AG04450 (cell line): Measurements from ENCODE around the gene BRD9. TPM values are rescaled to one million over a fixed set of nuclear protein-coding genes. Genes with fewer than 3 reads are reported as not detected.

Experiments
- CTCF ChIA-PET: fragments of 300-600, 350-600 bp; formaldehyde crosslinking; extraction: SDS; loops from one replicate; lab custom pipeline; 2022; ENCODE audit warnings: antibody characterized with exemption, inconsistent platforms; lab: Charles Lee
- POLR2A ChIA-PET: fragments of 350-600 bp; formaldehyde crosslinking; extraction: SDS; loops from one replicate; lab custom pipeline; 2021; ENCODE audit warnings: antibody characterized with exemption, inconsistent platforms; lab: Yijun Ruan, JAX
- DNase-seq: peaks from one replicate; pipeline ENCODE4 v3.0.0-alpha.2; 2011; ENCODE audit warnings: low read depth, low spot score
- H3K27ac ChIP-seq: one replicate; pipeline ENCODE4 v1.5.1; 2012; ENCODE audit warnings: low read depth, low read length, control low read depth
- H3K27me3 ChIP-seq: one replicate; pipeline ENCODE4 v1.6.0; 2012; ENCODE audit warnings: low read length; ENCODE audit not compliant: control insufficient read depth, insufficient read depth
- H3K4me3 ChIP-seq: 2 replicates; pipeline ENCODE4 v1.5.1; 2011; ENCODE audit warnings: mild to moderate bottlenecking, low read depth, low read length, control low read depth
- H3K9me3 ChIP-seq: 2 replicates; pipeline ENCODE4 v1.5.1; 2012; ENCODE audit warnings: low read length; ENCODE audit not compliant: control insufficient read depth, insufficient read depth
- CTCF ChIP-seq: IDR thresholded peaks from 2 replicates; pipeline ENCODE4 v1.5.1; 2011; ENCODE audit warnings: low read depth, low read length, control low read depth, inconsistent platforms
- polyA plus RNA-seq: library from polyadenylated mRNA; depleted of rRNA; stranded (reverse); fragments of >200 nt; gene quantifications from 2 replicates; pipeline ENCODE4 v1.2.3, GENCODE V29; 2011

Gene BRD9
- polyA plus RNA-seq, 1 experiment, result 10.6 TPM

GRCh38 chr5:911601-912000 is 19.0 kb upstream of the BRD9 start:
- no peak for TF ChIP-seq CTCF
- Histone ChIP-seq H3K27me3 (no peaks in the 10 kb centered on the region), H3K9me3 (peaks cover 4% of the 10 kb centered on the region; the same call in 1 of the 2 replicates), H3K27ac (no peak overlapping the region), H3K4me3 (no peak overlapping the region)
- ChIA-PET CTCF (interaction anchor here (0.7 to 2.3 kb wide), 2 partner anchors 9 to 10 kb away, joined by 4 to 12 read pairs; no protein-coding TSS in a partner anchor), POLR2A (no interaction called here)
- no peak for DNase-seq

DNA sequence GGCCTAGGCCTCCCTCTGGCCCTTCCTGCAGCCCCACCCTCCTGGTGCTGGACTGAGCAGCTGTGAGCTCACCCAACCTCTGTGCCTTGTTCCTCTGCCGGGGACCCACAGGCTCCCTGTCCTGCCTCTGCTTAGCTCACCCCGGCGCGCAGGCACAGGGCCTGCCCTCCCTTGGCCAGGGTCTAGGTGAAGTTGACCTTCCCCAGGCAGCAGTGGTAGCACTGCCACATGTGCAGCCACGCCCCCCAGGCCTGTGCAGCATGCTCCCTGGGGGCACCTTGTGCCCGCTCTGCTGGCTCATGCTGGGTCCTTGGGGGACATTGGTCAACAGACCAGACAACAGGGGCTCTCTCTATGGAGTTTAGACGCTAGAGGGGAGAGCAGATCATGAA is 18.2 kb upstream of the BRD9 start:
- POLR2A ChIA-PET, result no interaction called here
- H3K27ac ChIP-seq, result no peak overlapping the region
- H3K9me3 ChIP-seq, result peaks cover 4% of the 10 kb centered on the region; the same call in 1 of the 2 replicates
- TF ChIP-seq CTCF, result no peak
- CTCF ChIA-PET, result no interaction called here
- H3K4me3 ChIP-seq, result no peak overlapping the region
- DNase-seq, result no peak
- no peaks in the 10 kb centered on the region for H3K27me3 ChIP-seq

GRCh38 chr5:909994-910768 is 17.6 kb upstream of the BRD9 start:
- ChIA-PET POLR2A (no interaction called here), CTCF (no interaction called here)
- no peak for TF ChIP-seq CTCF
- H3K27me3 ChIP-seq, result no peaks in the 10 kb centered on the region
- H3K9me3 ChIP-seq, result peaks cover 4% of the 10 kb centered on the region; the same call in 1 of the 2 replicates
- no peak overlapping the region for H3K27ac ChIP-seq
- no peak overlapping the region for H3K4me3 ChIP-seq
- no peak for DNase-seq

DNA sequence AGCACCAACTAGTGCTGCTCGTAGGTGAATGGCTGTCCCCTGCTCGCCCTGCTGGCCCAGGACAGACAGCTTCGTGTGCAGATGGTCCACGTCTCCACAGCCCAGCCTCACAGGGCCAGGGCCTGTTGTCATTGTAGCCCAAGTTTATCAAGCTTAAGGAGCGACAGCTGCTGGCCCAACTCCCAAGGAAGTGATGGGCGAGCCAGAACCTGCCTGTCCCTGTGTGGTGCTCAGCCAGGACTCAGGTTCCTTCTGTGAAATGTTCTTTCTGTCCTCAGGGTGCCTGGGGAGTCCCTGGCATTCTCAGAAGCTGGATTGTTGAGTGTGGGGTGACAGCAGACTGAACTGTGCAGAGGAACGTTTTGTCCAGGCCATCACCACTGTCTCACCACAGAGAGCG is 16.5 kb upstream of the BRD9 start:
- no peak overlapping the region for H3K27ac ChIP-seq
- no peak for DNase-seq
- POLR2A ChIA-PET, result no interaction called here
- H3K9me3 ChIP-seq, result peaks cover 4% of the 10 kb centered on the region; the same call in 1 of the 2 replicates
- CTCF ChIA-PET, result no interaction called here
- no peak for TF ChIP-seq CTCF
- no peaks in the 10 kb centered on the region for H3K27me3 ChIP-seq
- H3K4me3 ChIP-seq, result no peak overlapping the region

DNA sequence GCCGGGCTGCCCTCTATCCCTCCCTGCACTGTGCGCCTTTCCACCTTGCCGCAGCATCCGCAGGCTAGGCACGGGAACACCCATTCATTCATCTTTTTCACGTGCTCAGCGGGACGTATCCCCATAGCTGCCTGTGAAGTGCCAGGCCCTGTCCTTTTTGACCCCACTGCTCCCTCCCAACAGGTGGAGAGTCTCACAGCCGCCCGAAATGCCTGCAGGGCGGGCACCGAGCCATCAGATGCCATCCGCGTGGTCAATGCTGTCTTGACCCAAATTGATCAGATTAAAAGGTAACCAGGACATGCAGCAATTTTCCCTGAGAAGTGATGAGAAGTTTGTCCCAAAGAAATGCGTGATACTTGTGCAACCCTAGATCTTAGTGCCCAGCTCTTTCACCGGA is 15.6 kb upstream of the BRD9 start:
- TF ChIP-seq CTCF, result no peak
- H3K27me3 ChIP-seq, result no peaks in the 10 kb centered on the region
- CTCF ChIA-PET, result no interaction called here
- no peak overlapping the region for H3K4me3 ChIP-seq
- H3K27ac ChIP-seq, result no peak overlapping the region
- H3K9me3 ChIP-seq, result peaks cover 4% of the 10 kb centered on the region; the same call in 1 of the 2 replicates
- no peak for DNase-seq
- POLR2A ChIA-PET, result no interaction called here
